Osteoblast (primary cell): ENCODE data around the gene P2RY11. TPM values are rescaled to one million over a fixed set of nuclear protein-coding genes. Genes with fewer than 3 reads are reported as not detected.

ENCODE experiments used
- DNase-seq: peaks from one replicate; pipeline ENCODE4 v3.0.0; 2011; ENCODE audit warnings: low spot score, mixed read lengths; ENCODE audit not compliant: insufficient read length; ENCODE audit errors: missing footprints
- H2AFZ ChIP-seq: 2 replicates; pipeline ENCODE4 v1.6.0; 2011; ENCODE audit warnings: mild to moderate bottlenecking, low read length
- H3K27ac ChIP-seq: 2 replicates; pipeline ENCODE4 v1.5.1; 2011; ENCODE audit warnings: mild to moderate bottlenecking, low read depth, low read length, moderate library complexity
- H3K27me3 ChIP-seq: 2 replicates; pipeline ENCODE4 v1.6.0; 2012; ENCODE audit warnings: mild to moderate bottlenecking, control low read depth, inconsistent platforms, low read length, moderate library complexity; ENCODE audit not compliant: insufficient read depth
- H3K36me3 ChIP-seq: 2 replicates; pipeline ENCODE4 v1.5.1; 2011; ENCODE audit warnings: mild to moderate bottlenecking, low read length, control low read depth, moderate library complexity; ENCODE audit not compliant: insufficient read depth
- H3K4me1 ChIP-seq: 2 replicates; pipeline ENCODE4 v1.5.1; 2011; ENCODE audit warnings: mild to moderate bottlenecking, low read length, control low read depth, moderate library complexity; ENCODE audit not compliant: insufficient read depth
- H3K4me2 ChIP-seq: 2 replicates; pipeline ENCODE4 v1.6.0; 2011; ENCODE audit warnings: mild to moderate bottlenecking, low read length; ENCODE audit not compliant: insufficient read depth
- H3K4me3 ChIP-seq: fragments of 200-600 bp; sonication (generic); 3 replicates; pipeline ENCODE4 v1.5.1; 2012; ENCODE audit warnings: mild to moderate bottlenecking, low read length, inconsistent platforms; ENCODE audit not compliant: insufficient read depth
- H3K79me2 ChIP-seq: 2 replicates; pipeline ENCODE4 v1.6.0; 2012; ENCODE audit warnings: mild to moderate bottlenecking, low read length, control low read depth, inconsistent platforms; ENCODE audit not compliant: insufficient read depth
- H3K9me3 ChIP-seq: 2 replicates; pipeline ENCODE4 v1.5.1; 2011; ENCODE audit warnings: low read depth, low read length, control low read depth
- H4K20me1 ChIP-seq: 2 replicates; pipeline ENCODE4 v1.6.0; 2012; ENCODE audit warnings: mild to moderate bottlenecking, low read length, control low read depth; ENCODE audit not compliant: insufficient read depth
- CTCF ChIP-seq: IDR thresholded peaks from 2 replicates; pipeline ENCODE4 v1.5.1; 2011; ENCODE audit warnings: mild to moderate bottlenecking, low read depth, low read length, moderate library complexity; ENCODE audit errors: extremely low read depth
- total RNA-seq: library from RNA; depleted of rRNA; stranded (reverse); fragments of >200 nt; gene quantifications from 2 replicates; pipeline ENCODE4 v1.2.3, GENCODE V29; 2012

The P2RY11 gene
- total RNA-seq, 1 donor: 2.2 TPM

- no peaks in the 10 kb centered on the region for H3K4me1 ChIP-seq
- H3K36me3 ChIP-seq: peaks cover 82% of the 10 kb centered on the region
- H3K4me3 ChIP-seq: no peak overlapping the region
- no peaks in the 10 kb centered on the region for H3K79me2 ChIP-seq
- TF ChIP-seq CTCF: no peak
- peak; percentile 80 for DNase-seq
- H4K20me1 ChIP-seq: no peaks in the 10 kb centered on the region
- H3K9me3 ChIP-seq: no peaks in the 10 kb centered on the region
- H2AFZ ChIP-seq: no peak overlapping the region
- no peaks in the 10 kb centered on the region for H3K27me3 ChIP-seq
- H3K27ac ChIP-seq: no peak overlapping the region
- no peak overlapping the region for H3K4me2 ChIP-seq
These were observed 27.6 kb downstream of the P2RY11 start for GRCh38 chr19:10138879-10139795.

GRCh38 chr19:10139952-10140351, 28.5 kb downstream of the P2RY11 start:
- no peaks in the 10 kb centered on the region for H4K20me1 ChIP-seq

GRCh38 chr19:10141479-10141878, 30.0 kb downstream of the P2RY11 start:
- H3K79me2 ChIP-seq: no peaks in the 10 kb centered on the region
- H3K4me3 ChIP-seq: no peak overlapping the region
- no peaks in the 10 kb centered on the region for H3K9me3 ChIP-seq
- H4K20me1 ChIP-seq: no peaks in the 10 kb centered on the region
- H2AFZ ChIP-seq: no peak overlapping the region
- no peak for TF ChIP-seq CTCF
- H3K4me1 ChIP-seq: no peaks in the 10 kb centered on the region
- H3K27ac ChIP-seq: no peak overlapping the region
- DNase-seq: peak; percentile 71
- H3K27me3 ChIP-seq: no peaks in the 10 kb centered on the region
- no peak overlapping the region for H3K4me2 ChIP-seq
- peaks cover 92% of the 10 kb centered on the region for H3K36me3 ChIP-seq

More at GRCh38 chr19:10139952-10140351, 28.5 kb downstream of the P2RY11 start:
- Histone ChIP-seq H3K9me3 (no peaks in the 10 kb centered on the region), H3K36me3 (peaks cover 86% of the 10 kb centered on the region), H2AFZ (no peak overlapping the region), H3K27me3 (no peaks in the 10 kb centered on the region), H3K27ac (no peak overlapping the region), H3K79me2 (no peaks in the 10 kb centered on the region), H3K4me3 (no peak overlapping the region), H3K4me2 (no peak overlapping the region), H3K4me1 (no peaks in the 10 kb centered on the region)
- peak; percentile 65 for DNase-seq
- no peak for TF ChIP-seq CTCF

- Histone ChIP-seq H4K20me1 (no peaks in the 10 kb centered on the region), H3K9me3 (no peaks in the 10 kb centered on the region), H3K27me3 (no peaks in the 10 kb centered on the region), H3K4me3 (no peak overlapping the region), H3K4me2 (no peak overlapping the region), H3K4me1 (no peaks in the 10 kb centered on the region), H2AFZ (no peak overlapping the region), H3K36me3 (peaks cover 94% of the 10 kb centered on the region), H3K27ac (no peak overlapping the region), H3K79me2 (no peaks in the 10 kb centered on the region)
- no peak for TF ChIP-seq CTCF
- peak; percentile 72 for DNase-seq
These were observed 30.5 kb downstream of the P2RY11 start for GRCh38 chr19:10141973-10142372.
